ENCODE measurements around the gene KCNQ1.

- TF ChIP-seq, protein P1, sequence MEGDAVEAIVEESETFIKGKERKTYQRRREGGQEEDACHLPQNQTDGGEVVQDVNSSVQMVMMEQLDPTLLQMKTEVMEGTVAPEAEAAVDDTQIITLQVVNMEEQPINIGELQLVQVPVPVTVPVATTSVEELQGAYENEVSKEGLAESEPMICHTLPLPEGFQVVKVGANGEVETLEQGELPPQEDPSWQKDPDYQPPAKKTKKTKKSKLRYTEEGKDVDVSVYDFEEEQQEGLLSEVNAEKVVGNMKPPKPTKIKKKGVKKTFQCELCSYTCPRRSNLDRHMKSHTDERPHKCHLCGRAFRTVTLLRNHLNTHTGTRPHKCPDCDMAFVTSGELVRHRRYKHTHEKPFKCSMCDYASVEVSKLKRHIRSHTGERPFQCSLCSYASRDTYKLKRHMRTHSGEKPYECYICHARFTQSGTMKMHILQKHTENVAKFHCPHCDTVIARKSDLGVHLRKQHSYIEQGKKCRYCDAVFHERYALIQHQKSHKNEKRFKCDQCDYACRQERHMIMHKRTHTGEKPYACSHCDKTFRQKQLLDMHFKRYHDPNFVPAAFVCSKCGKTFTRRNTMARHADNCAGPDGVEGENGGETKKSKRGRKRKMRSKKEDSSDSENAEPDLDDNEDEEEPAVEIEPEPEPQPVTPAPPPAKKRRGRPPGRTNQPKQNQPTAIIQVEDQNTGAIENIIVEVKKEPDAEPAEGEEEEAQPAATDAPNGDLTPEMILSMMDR (IDR thresholded peaks at IDR 0.05), result no peak
- TF ChIP-seq POLR2A (IDR thresholded peaks at IDR 0.05), result no peak
Observed at GRCh38 chr11:2567026-2567671, 122.3 kb downstream of the KCNQ1 start.

Measured in adrenal gland (tissue), 5 donors.